SK-N-MC (cell line): ENCODE results near the gene NEXN.
"Not testable (repeated sequence)": the region's sequence is repeated elsewhere in the genome, so short reads cannot be mapped to it uniquely, and the experiment has no call there.

Experiments used
- DNase-seq: peaks from one replicate; pipeline ENCODE4 v3.0.0-alpha.2; 2011; ENCODE audit warnings: low read depth, low spot score
- H3K27ac ChIP-seq: fragments of 200-600 bp; sonication (generic); 2 replicates; pipeline ENCODE4 v1.5.1; 2016; ENCODE audit warnings: mixed run types
- H3K36me3 ChIP-seq: fragments of 200-600 bp; sonication (generic); 2 replicates; pipeline ENCODE4 v1.6.1; 2017; ENCODE audit warnings: antibody characterized with exemption, low read length, mixed read lengths; ENCODE audit not compliant: insufficient read depth
- H3K4me3 ChIP-seq: fragments of 200-600 bp; sonication (generic); 2 replicates; pipeline ENCODE4 v1.5.1; 2016
- H3K9ac ChIP-seq: fragments of 200-600 bp; sonication (generic); 2 replicates; pipeline ENCODE4 v1.8.0; 2017; ENCODE audit warnings: mixed run types, mixed read lengths; ENCODE audit not compliant: insufficient read length
- H3K9me3 ChIP-seq: fragments of 200-600 bp; sonication (generic); 2 replicates; pipeline ENCODE4 v1.6.1; 2017; ENCODE audit warnings: low read depth, mild to moderate bottlenecking, antibody characterized with exemption, low read length, moderate library complexity, mixed read lengths
- EZH2 ChIP-seq: fragments of 200-600 bp; sonication (generic); IDR thresholded peaks from one replicate; pipeline ENCODE4 v1.6.1; 2017; ENCODE audit warnings: antibody characterized with exemption
- FOXP2 ChIP-seq: optimal IDR thresholded peaks from 2 replicates; pipeline ENCODE3; 2011; ENCODE audit warnings: mild to moderate bottlenecking, moderate library complexity; ENCODE audit not compliant: insufficient read depth; ENCODE audit errors: extremely low read length, control extremely low read depth
- POLR2AphosphoS5 ChIP-seq: IDR thresholded peaks from 2 replicates; pipeline ENCODE4 v1.6.1; 2012; ENCODE audit warnings: mild to moderate bottlenecking, low read depth, low read length, borderline replicate concordance

NEXN gene

DNA sequence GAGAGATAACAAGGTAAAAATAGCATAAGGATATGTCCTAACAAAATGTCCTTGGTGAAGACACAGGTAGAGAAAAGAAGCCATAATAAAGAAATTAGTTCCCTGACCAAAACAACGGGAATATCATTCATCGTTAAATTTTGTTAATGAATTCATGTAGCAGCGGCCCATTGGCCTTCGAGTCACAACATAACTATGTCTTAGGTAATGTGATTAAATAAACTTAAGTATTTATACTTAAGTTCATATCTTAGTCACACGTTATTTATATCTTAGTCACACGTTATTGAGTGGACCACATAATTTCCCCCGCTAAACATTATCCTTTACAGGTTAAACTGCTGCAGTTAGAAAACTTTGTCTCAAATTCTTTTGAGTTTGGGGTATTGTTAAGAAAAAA is 1.2 kb downstream of the NEXN start:
- no peaks in the 10 kb centered on the region for H3K9me3 ChIP-seq
- TF ChIP-seq FOXP2 (no peak), POLR2AphosphoS5 (no peak), EZH2 (no peak)
- H3K4me3 ChIP-seq = peak overlapping the region; percentile 93
- no peaks in the 10 kb centered on the region for H3K36me3 ChIP-seq
- no peak overlapping the region for H3K9ac ChIP-seq
- DNase-seq = no peak
- no peak overlapping the region for H3K27ac ChIP-seq

DNA sequence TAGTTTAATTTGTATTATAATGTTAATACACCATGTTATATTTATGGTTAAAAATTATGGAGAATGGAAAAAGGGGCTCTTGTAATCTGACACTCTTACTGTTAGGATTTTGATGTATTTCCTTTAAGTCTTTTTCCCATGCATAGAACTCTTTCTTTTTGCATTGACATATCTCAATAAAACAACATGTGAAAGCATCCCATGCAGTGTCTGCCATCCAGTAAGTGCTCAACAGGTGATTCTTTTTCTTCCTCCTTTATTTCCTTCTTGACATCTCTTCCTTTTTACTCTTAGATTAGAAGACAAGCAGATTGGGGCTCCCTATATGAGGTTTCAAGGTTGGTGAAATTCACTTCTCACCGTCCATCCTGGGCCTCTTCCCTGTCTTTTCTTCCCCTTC is 2.8 kb downstream of the NEXN start:
- Histone ChIP-seq H3K27ac (no peak overlapping the region), H3K4me3 (no peak overlapping the region), H3K9me3 (no peaks in the 10 kb centered on the region), H3K36me3 (no peaks in the 10 kb centered on the region), H3K9ac (no peak overlapping the region)
- no peak for DNase-seq
- TF ChIP-seq POLR2AphosphoS5 (no peak), EZH2 (no peak), FOXP2 (no peak)

- Histone ChIP-seq H3K4me3 (no peak overlapping the region), H3K9me3 (no peaks in the 10 kb centered on the region), H3K9ac (no peak overlapping the region), H3K27ac (no peak overlapping the region), H3K36me3 (no peaks in the 10 kb centered on the region)
- TF ChIP-seq EZH2 (no peak), POLR2AphosphoS5 (no peak), FOXP2 (no peak)
- DNase-seq = no peak
These were observed 11.4 kb downstream of the NEXN start for GRCh38 chr1:77899647-77900320.

GRCh38 chr1:77900687-77901293 is 12.4 kb downstream of the NEXN start:
- no peak overlapping the region for H3K9ac ChIP-seq
- H3K36me3 ChIP-seq = no peaks in the 10 kb centered on the region
- no peak overlapping the region for H3K27ac ChIP-seq
- DNase-seq = peak; percentile 40
- no peak overlapping the region for H3K4me3 ChIP-seq
- TF ChIP-seq POLR2AphosphoS5 (no peak), FOXP2 (no peak), EZH2 (no peak)
- no peaks in the 10 kb centered on the region for H3K9me3 ChIP-seq

GRCh38 chr1:77905603-77906002 is 17.2 kb downstream of the NEXN start:
- no peak for DNase-seq
- Histone ChIP-seq H3K27ac (no peak overlapping the region), H3K4me3 (no peak overlapping the region), H3K9me3 (no peaks in the 10 kb centered on the region), H3K36me3 (no peaks in the 10 kb centered on the region), H3K9ac (no peak overlapping the region)
- TF ChIP-seq EZH2 = no peak
- no peak for TF ChIP-seq POLR2AphosphoS5
- TF ChIP-seq FOXP2 = no peak

- H3K4me3 ChIP-seq = no peak overlapping the region
- no peaks in the 10 kb centered on the region for H3K9me3 ChIP-seq
- no peak for DNase-seq
- no peak overlapping the region for H3K9ac ChIP-seq
- H3K36me3 ChIP-seq = no peaks in the 10 kb centered on the region
- no peak overlapping the region for H3K27ac ChIP-seq
- no peak for TF ChIP-seq EZH2
- TF ChIP-seq FOXP2 = no peak
- TF ChIP-seq POLR2AphosphoS5 = no peak
These were observed 17.7 kb downstream of the NEXN start for GRCh38 chr1:77906019-77906545.

GRCh38 chr1:77906624-77907023 is 18.2 kb downstream of the NEXN start:
- Histone ChIP-seq H3K4me3 (no peak overlapping the region), H3K27ac (no peak overlapping the region), H3K9ac (no peak overlapping the region), H3K9me3 (no peaks in the 10 kb centered on the region), H3K36me3 (no peaks in the 10 kb centered on the region)
- DNase-seq = no peak
- TF ChIP-seq EZH2 (no peak), FOXP2 (no peak), POLR2AphosphoS5 (no peak)

- TF ChIP-seq EZH2 (no peak), FOXP2 (no peak), POLR2AphosphoS5 (no peak)
- no peaks in the 10 kb centered on the region for H3K36me3 ChIP-seq
- no peak overlapping the region for H3K9ac ChIP-seq
- H3K4me3 ChIP-seq = no peak overlapping the region
- no peaks in the 10 kb centered on the region for H3K9me3 ChIP-seq
- H3K27ac ChIP-seq = no peak overlapping the region
- no peak for DNase-seq
These were observed 21.7 kb downstream of the NEXN start for GRCh38 chr1:77910116-77910515.

DNA sequence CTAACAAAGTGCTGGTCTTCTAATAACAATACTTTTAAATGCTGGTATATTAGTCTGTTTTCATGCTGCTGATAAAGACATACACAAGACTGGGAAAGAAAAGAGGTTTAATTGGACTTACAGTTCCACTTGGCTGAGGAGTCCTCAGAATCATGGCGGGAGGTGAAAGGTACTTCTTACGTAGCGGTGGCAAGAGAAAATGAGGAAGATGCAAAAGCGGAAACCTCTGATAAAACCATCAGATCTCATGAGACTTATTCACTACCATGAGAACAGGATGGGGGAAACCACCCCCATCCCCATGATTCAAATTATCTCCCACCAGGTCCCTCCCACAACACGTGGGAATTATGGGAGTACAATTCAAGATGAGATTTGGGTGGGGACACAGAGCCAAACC is 30.5 kb downstream of the NEXN start:
- not testable (repeated sequence) for H3K4me3 ChIP-seq, H3K9ac ChIP-seq, H3K36me3 ChIP-seq

More for the DNA sequence above, 30.5 kb downstream of the NEXN start:
- DNase-seq, H3K9me3 ChIP-seq, H3K27ac ChIP-seq: not testable (repeated sequence)
